AG04449 (cell line): Measurements from ENCODE around the gene TEKTIP1.

ENCODE experiments used
- CTCF ChIA-PET: fragments of 350-600 bp; formaldehyde crosslinking; extraction: SDS; loops from one replicate; lab custom pipeline; 2021; ENCODE audit warnings: antibody characterized with exemption; lab: Yijun Ruan, JAX
- POLR2A ChIA-PET: fragments of 400-600, 350-600 bp; formaldehyde crosslinking; extraction: SDS; loops from one replicate; lab custom pipeline; 2020; ENCODE audit warnings: antibody characterized with exemption, inconsistent platforms; lab: Yijun Ruan, JAX
- DNase-seq: peaks from one replicate; pipeline ENCODE4 v3.0.0-alpha.2; 2010; ENCODE audit warnings: low read depth, low spot score
- H3K4me3 ChIP-seq: 2 replicates; pipeline ENCODE4 v1.5.1; 2011; ENCODE audit warnings: low read depth, mild to moderate bottlenecking, control low read depth, low read length
- CTCF ChIP-seq: IDR thresholded peaks from one replicate; pipeline ENCODE4 v1.5.1; 2011; ENCODE audit warnings: mild to moderate bottlenecking, moderate library complexity, low read length, control low read depth, inconsistent platforms; ENCODE audit not compliant: insufficient read depth; ENCODE audit errors: missing control alignments

The TEKTIP1 gene

GRCh38 chr19:3535235-3535535, 3.8 kb upstream of the TEKTIP1 start:
- CTCF ChIA-PET: interaction anchor here (1.0 kb wide), 1 partner anchor 13 kb away, joined by 3 read pairs; no protein-coding TSS in a partner anchor
- H3K4me3 ChIP-seq: no peak overlapping the region
- POLR2A ChIA-PET: no interaction called here
- no peak for TF ChIP-seq CTCF
- DNase-seq: no peak

GRCh38 chr19:3535563-3535965, 3.4 kb upstream of the TEKTIP1 start:
- POLR2A ChIA-PET: no interaction called here
- no peak for DNase-seq
- H3K4me3 ChIP-seq: no peak overlapping the region
- CTCF ChIA-PET: interaction anchor here (1.0 to 2.7 kb wide), 2 partner anchors 10 to 13 kb away, joined by 3 to 22 read pairs; no protein-coding TSS in a partner anchor
- TF ChIP-seq CTCF: no peak

GRCh38 chr19:3535981-3536380, 3.0 kb upstream of the TEKTIP1 start:
- POLR2A ChIA-PET: no interaction called here
- TF ChIP-seq CTCF: no peak
- no peak for DNase-seq
- no peak overlapping the region for H3K4me3 ChIP-seq
- CTCF ChIA-PET: interaction anchor here (1.0 to 2.7 kb wide), 2 partner anchors 10 to 12 kb away, joined by 3 to 22 read pairs; no protein-coding TSS in a partner anchor

GRCh38 chr19:3536429-3537100, 2.4 kb upstream of the TEKTIP1 start:
- TF ChIP-seq CTCF: no peak
- CTCF ChIA-PET: interaction anchor here (1.0 to 2.7 kb wide), 2 partner anchors 9 to 12 kb away, joined by 3 to 22 read pairs; no protein-coding TSS in a partner anchor
- no peak overlapping the region for H3K4me3 ChIP-seq
- POLR2A ChIA-PET: no interaction called here
- no peak for DNase-seq

GRCh38 chr19:3537101-3537437, 1.9 kb upstream of the TEKTIP1 start:
- no peak for DNase-seq
- H3K4me3 ChIP-seq: no peak overlapping the region
- TF ChIP-seq CTCF: no peak
- ChIA-PET CTCF (interaction anchor here (2.7 kb wide), 1 partner anchor 9 kb away, joined by 22 read pairs; no protein-coding TSS in a partner anchor), POLR2A (no interaction called here)

- TF ChIP-seq CTCF: no peak
- ChIA-PET POLR2A (no interaction called here), CTCF (interaction anchor here (1.7 to 2.7 kb wide), 2 partner anchors 8 to 81 kb away, joined by 3 to 22 read pairs; no protein-coding TSS in a partner anchor)
- DNase-seq: no peak
- H3K4me3 ChIP-seq: no peak overlapping the region
These were observed 1.3 kb upstream of the TEKTIP1 start for GRCh38 chr19:3537438-3538240.
